Measurements from ENCODE around the gene PITPNC1.

- TF ChIP-seq EZH2 (IDR thresholded peaks at IDR 0.05; ENCODE audit: borderline replicate concordance, low read depth, low read length, severe bottlenecking) (no peak), CTCF (IDR thresholded peaks at IDR 0.05; ENCODE audit: extremely low read depth in 1 of 2, insufficient read depth in 1 of 2, low read depth in 1 of 2, low read length in 2 of 2) (no peak), MYC (IDR thresholded peaks at IDR 0.05; ENCODE audit: low read depth, low read length) (no peak), POLR2A (IDR thresholded peaks at IDR 0.05; ENCODE audit: low read depth, low read length) (no peak), POLR2AphosphoS5 (IDR thresholded peaks at IDR 0.05; ENCODE audit: insufficient read depth, low read depth, low read length) (no peak), FOS (IDR thresholded peaks at IDR 0.05; ENCODE audit: borderline replicate concordance, insufficient read depth, low read length) (no peak)
Measured at GRCh38 chr17:67328026-67328425, 49.1 kb upstream of the PITPNC1 start.

All from endothelial cell of umbilical vein (primary cell).